NCI-H460 (cell line): ENCODE data around the gene GUCY1A1. TPM values are rescaled to one million over a fixed set of nuclear protein-coding genes. Genes with fewer than 3 reads are reported as not detected.
A peak's percentile ranks its signal among the peaks of the same experiment; 100 is the strongest.

ENCODE experiments used
- DNase-seq: peaks from one replicate; pipeline ENCODE4 v3.0.0-alpha.2; 2016; ENCODE audit warnings: low read depth; ENCODE audit errors: extremely low read depth
- total RNA-seq: library from RNA; depleted of rRNA; stranded (reverse); fragments of >200 nt; shearing (Covaris generic); gene quantifications from 2 replicates; pipeline ENCODE4 v1.2.3, GENCODE V29; 2014

Gene GUCY1A1
- total RNA-seq, 1 experiment from 2014 or later, result 0.92 TPM

- DNase-seq, result no peak
These were observed 58.1 kb downstream of the GUCY1A1 start for GRCh38 chr4:155724731-155725130.

GRCh38 chr4:155734065-155734464 lies 67.4 kb downstream of the GUCY1A1 start:
- no peak for DNase-seq

GRCh38 chr4:155734951-155735350 lies 68.3 kb downstream of the GUCY1A1 start:
- no peak for DNase-seq

- DNase-seq, result no peak
These were observed 68.8 kb downstream of the GUCY1A1 start for GRCh38 chr4:155735496-155735895.

GRCh38 chr4:155738548-155738947 lies 71.9 kb downstream of the GUCY1A1 start:
- DNase-seq, result no peak

- DNase-seq, result no peak
These were observed 74.9 kb downstream of the GUCY1A1 start for GRCh38 chr4:155741546-155741945.

- no peak for DNase-seq
These were observed 75.8 kb downstream of the GUCY1A1 start for GRCh38 chr4:155742310-155743015.

- no peak for DNase-seq
These were observed 79.3 kb downstream of the GUCY1A1 start for GRCh38 chr4:155745984-155746383.

- DNase-seq, result no peak
These were observed 81.4 kb downstream of the GUCY1A1 start for GRCh38 chr4:155748039-155748438.

GRCh38 chr4:155749041-155749440 lies 82.4 kb downstream of the GUCY1A1 start:
- DNase-seq, result no peak

GRCh38 chr4:155751569-155751968 lies 84.9 kb downstream of the GUCY1A1 start:
- no peak for DNase-seq

- DNase-seq, result no peak
These were observed 91.2 kb downstream of the GUCY1A1 start for GRCh38 chr4:155757745-155758265.

GRCh38 chr4:155758481-155759371 lies 92.1 kb downstream of the GUCY1A1 start, which contains the start of gene GUCY1B1:
GUCY1B1 (plus strand) TSS chr4:155759021; CDS start chr4:155759141, 120 bp downstream.
- DNase-seq, result peak; percentile 85

GRCh38 chr4:155759372-155760252 lies 93.0 kb downstream of the GUCY1A1 start:
- no peak for DNase-seq

- no peak for DNase-seq
These were observed 94.4 kb downstream of the GUCY1A1 start for GRCh38 chr4:155761047-155761446.

- DNase-seq, result no peak
These were observed 95.3 kb downstream of the GUCY1A1 start for GRCh38 chr4:155761916-155762315.

- no peak for DNase-seq
These were observed 95.7 kb downstream of the GUCY1A1 start for GRCh38 chr4:155762334-155762733.

- DNase-seq, result no peak
These were observed 96.9 kb downstream of the GUCY1A1 start for GRCh38 chr4:155763551-155763950.

- DNase-seq, result no peak
These were observed 98.5 kb downstream of the GUCY1A1 start for GRCh38 chr4:155765149-155765548.

GRCh38 chr4:155766622-155767021 lies 100.0 kb downstream of the GUCY1A1 start:
- no peak for DNase-seq
